Thyroid gland (tissue), 4 donors: ENCODE data around the gene CTNNA3. TPM values are rescaled to one million over a fixed set of nuclear protein-coding genes. Genes with fewer than 3 reads are reported as not detected.

ENCODE experiments used
- DNase-seq, 2 donors: peaks; one replicate each; pipeline ENCODE4 v3.0.0-alpha.2; 2019
- H3K27ac ChIP-seq, 3 donors: fragments of 200-600 bp; sonication (generic); 1 replicate in 2 of 3; 2 replicates in 1 of 3; pipeline ENCODE4 v1.5.1; 2016 to 2019; ENCODE audit warnings: mild to moderate bottlenecking in 1 of 3, moderate library complexity in 1 of 3
- H3K27me3 ChIP-seq: fragments of 200-600 bp; sonication (generic); one replicate; pipeline ENCODE4 v1.5.1; 2019
- H3K36me3 ChIP-seq, 2 donors: fragments of 200-600 bp; sonication (generic); one replicate each; pipeline ENCODE4 v1.5.1; 2016 to 2019
- H3K4me1 ChIP-seq, 2 donors: fragments of 200-600 bp; sonication (generic); one replicate each; pipeline ENCODE4 v1.5.1; 2017 to 2019
- H3K4me3 ChIP-seq, 3 donors: fragments of 200-600 bp; sonication (generic); replicated peaks in 1 of 3; 1 replicate in 2 of 3; 2 replicates in 1 of 3; pipeline ENCODE4 v1.5.1; 2016; ENCODE audit warnings: mild to moderate bottlenecking in 1 of 3
- H3K9me3 ChIP-seq: fragments of 200-600 bp; sonication (generic); one replicate; pipeline ENCODE4 v1.5.1; 2017
- CTCF ChIP-seq, 6 experiments: fragments of 200-600 bp in 3 of 6; fragments of 450-650 bp in 3 of 6; sonication (generic) in 3 of 6; IDR thresholded peaks; one replicate each; pipeline ENCODE4 v1.5.1; 2016 to 2019; ENCODE audit warnings: antibody characterized with exemption in 6 of 6, mild to moderate bottlenecking in 2 of 6, inconsistent platforms in 1 of 6, moderate library complexity in 1 of 6
- POLR2A ChIP-seq, 2 donors: fragments of 450-650 bp; IDR thresholded peaks; one replicate each; pipeline ENCODE4 v1.6.1; 2017; ENCODE audit warnings: antibody characterized with exemption in 2 of 2, mild to moderate bottlenecking in 2 of 2, moderate library complexity in 1 of 2
- WGBS, 2 donors: methylation state at CpG; one replicate each; pipeline ENCODE4 v1.1.5; 2017; 5-methylcytosine and 5-hydroxymethylcytosine counted together
- intact Hi-C: fragments of 100-400 bp; cut with DNase I; formaldehyde crosslinking; loops from one replicate; pipeline ENCODE4 v1.15.1; 2023
- total RNA-seq, 4 donors: library from RNA; depleted of rRNA; stranded (reverse); fragments of >200 nt; gene quantifications; one replicate each; pipeline ENCODE4 v1.2.3, GENCODE V29; 2016

The CTNNA3 gene
- total RNA-seq, 4 donors from 2014 or later: 0.11 to 0.79 (median 0.13) TPM; not detected in 1

- 93 to 96% methylated on average over 2 of the region's 2 CpGs for WGBS, 2 donors
- Histone ChIP-seq H3K36me3 (no peaks in the 10 kb centered on the region), H3K4me1 (no peaks in the 10 kb centered on the region), H3K27ac (no peak overlapping the region), H3K4me3 (no peak overlapping the region), H3K9me3 (no peaks in the 10 kb centered on the region), H3K27me3 (no peaks in the 10 kb centered on the region)
- DNase-seq: no peak
- no peak for TF ChIP-seq POLR2A (IDR thresholded peaks at IDR 0.05)
- no peak for TF ChIP-seq CTCF (IDR thresholded peaks at IDR 0.05)
- intact Hi-C loops: no loop called here
These were observed 399.1 kb downstream of the CTNNA3 start for GRCh38 chr10:67296926-67297325.

GRCh38 chr10:67288688-67289410 lies 407.1 kb downstream of the CTNNA3 start:
- DNase-seq: no peak
- Histone ChIP-seq H3K9me3 (no peaks in the 10 kb centered on the region), H3K36me3 (no peaks in the 10 kb centered on the region), H3K27me3 (no peaks in the 10 kb centered on the region), H3K27ac (no peak overlapping the region), H3K4me3 (no peak overlapping the region), H3K4me1 (no peaks in the 10 kb centered on the region)
- WGBS, 2 donors: 77 to 89% methylated on average over 3 of the region's 3 CpGs
- intact Hi-C loops: no loop called here
- TF ChIP-seq POLR2A (IDR thresholded peaks at IDR 0.05) (no peak), CTCF (IDR thresholded peaks at IDR 0.05) (no peak)

DNA sequence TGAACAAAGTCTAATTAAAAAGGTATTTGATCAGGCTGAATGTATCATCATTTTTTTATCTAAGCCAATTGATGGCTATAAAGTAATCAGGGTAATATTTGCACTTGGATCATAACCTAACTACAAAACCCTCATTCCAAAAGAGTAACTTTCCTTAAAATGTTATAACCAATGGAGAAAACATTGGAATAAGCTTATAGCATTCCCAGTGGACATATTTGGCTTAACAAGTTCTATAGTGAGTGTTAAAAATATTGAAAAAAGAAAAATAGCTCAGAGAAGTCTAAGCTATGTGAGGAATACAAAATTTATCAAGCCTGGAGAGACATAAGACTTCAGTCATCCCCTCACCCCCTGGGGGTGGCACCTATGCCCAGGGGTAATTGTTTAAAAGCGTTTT lies 411.4 kb downstream of the CTNNA3 start:
- no peak overlapping the region for H3K4me3 ChIP-seq
- intact Hi-C loops: no loop called here
- TF ChIP-seq POLR2A (IDR thresholded peaks at IDR 0.05) (no peak), CTCF (IDR thresholded peaks at IDR 0.05) (no peak)
- DNase-seq: no peak
- no peaks in the 10 kb centered on the region for H3K27me3 ChIP-seq
- no peak overlapping the region for H3K27ac ChIP-seq
- H3K4me1 ChIP-seq: no peaks in the 10 kb centered on the region
- H3K36me3 ChIP-seq: no peaks in the 10 kb centered on the region
- no peaks in the 10 kb centered on the region for H3K9me3 ChIP-seq
- WGBS, 2 donors: 50 to 51% methylated on average over 1 of the region's 1 CpG

- H3K27me3 ChIP-seq: no peaks in the 10 kb centered on the region
- intact Hi-C loops: no loop called here
- TF ChIP-seq POLR2A (IDR thresholded peaks at IDR 0.05): no peak
- no peak for TF ChIP-seq CTCF (IDR thresholded peaks at IDR 0.05)
These were observed 413.1 kb downstream of the CTNNA3 start for GRCh38 chr10:67282871-67283270.

GRCh38 chr10:67280405-67280804 lies 415.6 kb downstream of the CTNNA3 start:
- intact Hi-C loops: no loop called here
- H3K9me3 ChIP-seq: no peaks in the 10 kb centered on the region
- TF ChIP-seq CTCF (IDR thresholded peaks at IDR 0.05): no peak
- TF ChIP-seq POLR2A (IDR thresholded peaks at IDR 0.05): no peak
- no peaks in the 10 kb centered on the region for H3K36me3 ChIP-seq
- no peak for DNase-seq
- no peaks in the 10 kb centered on the region for H3K4me1 ChIP-seq
- H3K4me3 ChIP-seq: no peak overlapping the region
- no peak overlapping the region for H3K27ac ChIP-seq
- 81 to 90% methylated on average over 4 of the region's 4 CpGs for WGBS, 2 donors
- H3K27me3 ChIP-seq: no peaks in the 10 kb centered on the region

More at GRCh38 chr10:67282871-67283270, 413.1 kb downstream of the CTNNA3 start:
- Histone ChIP-seq H3K4me3 (no peak overlapping the region), H3K9me3 (no peaks in the 10 kb centered on the region), H3K4me1 (no peaks in the 10 kb centered on the region), H3K27ac (no peak overlapping the region), H3K36me3 (no peaks in the 10 kb centered on the region)
- DNase-seq: no peak
